ENCODE measurements around the gene RAI14.

DNA sequence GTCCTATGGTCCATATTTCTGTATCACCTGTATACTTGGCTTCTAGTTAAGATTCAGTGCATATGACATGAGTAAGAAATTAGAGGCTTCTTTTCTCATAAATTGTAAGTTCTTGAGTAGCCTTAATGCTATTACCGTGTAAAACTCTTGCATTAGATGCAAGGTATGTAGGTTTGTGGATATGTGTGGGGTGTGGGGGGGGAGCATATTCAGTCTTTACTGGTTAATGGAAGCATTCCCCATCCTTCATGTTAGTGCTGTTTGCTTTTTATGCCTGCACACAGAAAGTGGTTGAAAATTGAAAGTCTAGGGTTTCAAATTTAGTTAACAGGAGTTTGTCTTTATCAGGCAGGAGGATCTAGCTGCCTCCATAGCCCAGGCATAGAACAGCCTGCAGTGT, 16.1 kb downstream of the RAI14 start:
- TF ChIP-seq EZH2 (IDR thresholded peaks at IDR 0.05; ENCODE audit: borderline replicate concordance, low read depth, low read length, poor library complexity, severe bottlenecking) = no peak
- TF ChIP-seq, protein P1, sequence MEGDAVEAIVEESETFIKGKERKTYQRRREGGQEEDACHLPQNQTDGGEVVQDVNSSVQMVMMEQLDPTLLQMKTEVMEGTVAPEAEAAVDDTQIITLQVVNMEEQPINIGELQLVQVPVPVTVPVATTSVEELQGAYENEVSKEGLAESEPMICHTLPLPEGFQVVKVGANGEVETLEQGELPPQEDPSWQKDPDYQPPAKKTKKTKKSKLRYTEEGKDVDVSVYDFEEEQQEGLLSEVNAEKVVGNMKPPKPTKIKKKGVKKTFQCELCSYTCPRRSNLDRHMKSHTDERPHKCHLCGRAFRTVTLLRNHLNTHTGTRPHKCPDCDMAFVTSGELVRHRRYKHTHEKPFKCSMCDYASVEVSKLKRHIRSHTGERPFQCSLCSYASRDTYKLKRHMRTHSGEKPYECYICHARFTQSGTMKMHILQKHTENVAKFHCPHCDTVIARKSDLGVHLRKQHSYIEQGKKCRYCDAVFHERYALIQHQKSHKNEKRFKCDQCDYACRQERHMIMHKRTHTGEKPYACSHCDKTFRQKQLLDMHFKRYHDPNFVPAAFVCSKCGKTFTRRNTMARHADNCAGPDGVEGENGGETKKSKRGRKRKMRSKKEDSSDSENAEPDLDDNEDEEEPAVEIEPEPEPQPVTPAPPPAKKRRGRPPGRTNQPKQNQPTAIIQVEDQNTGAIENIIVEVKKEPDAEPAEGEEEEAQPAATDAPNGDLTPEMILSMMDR (conservative IDR thresholded peaks at IDR 0.05; ENCODE audit: low read depth, low read length) = no peak

Data from A673 (cell line).